Measurements from ENCODE around the gene AHCYL2. TPM values are rescaled to one million over a fixed set of nuclear protein-coding genes. Genes with fewer than 3 reads are reported as not detected.
"Not testable (repeated sequence)": the region's sequence is repeated elsewhere in the genome, so short reads cannot be mapped to it uniquely, and the experiment has no call there.

AHCYL2 gene
- total RNA-seq, 1 experiment from 2014 or later: 25.6 TPM

- DNase-seq (ENCODE audit: low spot score) (no peak), ATAC-seq (no peak)
- peaks cover 13% of the 10 kb centered on the region for H3K36me3 Mint-ChIP-seq
- H3K4me1 Mint-ChIP-seq: peaks cover 21% of the 10 kb centered on the region
- H3K4me3 Mint-ChIP-seq: no peak overlapping the region
- no peaks in the 10 kb centered on the region for H3K27me3 Mint-ChIP-seq (ENCODE audit: low read depth)
- CTCF ChIA-PET: interaction anchor here (0.5 to 6.3 kb wide), 10 partner anchors 37 to 748 kb away, joined by 3 to 59 read pairs (median 6); partner anchors contain the start of gene STRIP2
- H3K9me3 Mint-ChIP-seq: peaks cover 5% of the 10 kb centered on the region
- H3K27ac Mint-ChIP-seq: no peak overlapping the region
- POLR2A ChIA-PET: interaction anchor here (1.5 kb wide), 1 partner anchor 38 kb away, joined by 3 read pairs; the partner anchor contains the start of gene STRIP2
- TF ChIP-seq CREM (CRISPR knock-in tag; IDR thresholded peaks at IDR 0.05) (no peak), MYBL2 (CRISPR knock-in tag; IDR thresholded peaks at IDR 0.05) (no peak), ATF6 (CRISPR knock-in tag; IDR thresholded peaks at IDR 0.05) (no peak), ZNF423 (CRISPR knock-in tag; IDR thresholded peaks at IDR 0.05) (no peak), IRF1 (CRISPR knock-in tag; IDR thresholded peaks at IDR 0.05) (no peak), MLX (CRISPR knock-in tag; IDR thresholded peaks at IDR 0.05) (no peak)
Measured at GRCh38 chr7:129471402-129471827, 246.6 kb downstream of the AHCYL2 start.

GRCh38 chr7:129475931-129476330, 251.1 kb downstream of the AHCYL2 start:
- POLR2A ChIA-PET; CTCF ChIA-PET; ATAC-seq; H3K27me3 Mint-ChIP-seq (ENCODE audit: low read depth); H3K4me3 Mint-ChIP-seq; DNase-seq (ENCODE audit: low spot score); H3K4me1 Mint-ChIP-seq; H3K27ac Mint-ChIP-seq: not testable (repeated sequence)
- H3K9me3 Mint-ChIP-seq: peaks cover 12% of the 10 kb centered on the region
- peaks cover 26% of the 10 kb centered on the region for H3K36me3 Mint-ChIP-seq

GRCh38 chr7:129476398-129476797, 251.6 kb downstream of the AHCYL2 start:
- POLR2A ChIA-PET; DNase-seq (ENCODE audit: low spot score); H3K27me3 Mint-ChIP-seq (ENCODE audit: low read depth); ATAC-seq; H3K4me3 Mint-ChIP-seq; H3K4me1 Mint-ChIP-seq; H3K27ac Mint-ChIP-seq; CTCF ChIA-PET: not testable (repeated sequence)
- peaks cover 12% of the 10 kb centered on the region for H3K9me3 Mint-ChIP-seq
- peaks cover 29% of the 10 kb centered on the region for H3K36me3 Mint-ChIP-seq

Other genes starting within 250 kb of the AHCYL2 start
- gene TNPO3, start 169.9 kb upstream of the AHCYL2 start, total RNA-seq (2021): 87.0 to 91.7 TPM (median 89.1 TPM) in 3 replicates
- gene TSPAN33, start 80.3 kb upstream of the AHCYL2 start, total RNA-seq (2021): 30.0 to 42.9 TPM (median 39.8 TPM) in 3 replicates
- gene SMO, start 36.4 kb upstream of the AHCYL2 start, total RNA-seq (2021): 56.9 to 61.4 TPM (median 60.3 TPM) in 3 replicates
- 6.5 to 7.7 TPM (median 7.6 TPM) in 3 replicates for gene STRIP2, start 209.4 kb downstream of the AHCYL2 start, total RNA-seq (2021)